ENCODE results near the gene SSR1. TPM values are rescaled to one million over a fixed set of nuclear protein-coding genes. Genes with fewer than 3 reads are reported as not detected.
"Not testable (repeated sequence)": the region's sequence is repeated elsewhere in the genome, so short reads cannot be mapped to it uniquely, and the experiment has no call there.

The SSR1 gene
- total RNA-seq, 4 donors from 2014 or later, result 12.7 to 68.9 (median 50.3) TPM

DNA sequence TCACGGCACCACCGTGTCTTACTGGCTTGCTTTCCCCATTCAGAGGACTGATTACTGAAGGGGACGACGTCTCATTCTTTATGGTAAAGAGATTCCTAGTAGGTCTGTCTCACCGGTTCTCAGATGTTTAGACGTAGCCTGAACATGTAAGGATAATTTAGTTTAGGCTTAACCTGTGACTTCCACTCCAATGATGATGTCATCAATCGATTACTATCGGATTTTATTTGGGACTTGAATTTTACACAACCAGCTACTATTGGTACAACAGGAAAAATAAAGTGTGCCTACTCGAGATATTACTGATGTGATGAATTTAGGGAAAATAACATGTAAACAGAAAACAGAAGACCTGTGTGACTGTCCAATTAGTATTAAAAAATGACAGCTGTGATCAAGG lies 4.5 kb upstream of the SSR1 start:
- no peak for DNase-seq
- Histone ChIP-seq H3K4me3 (no peak overlapping the region), H3K4me1 (peaks cover 0 to 5% (median 0%) of the 10 kb centered on the region in 4 donors), H3K36me3 (no peaks in the 10 kb centered on the region), H3K27ac (no peak overlapping the region), H3K27me3 (no peaks in the 10 kb centered on the region), H3K9me3 (no peaks in the 10 kb centered on the region)
- in situ Hi-C loops (cut with MboI; ENCODE audit: low pct_ligation_motif_present in 1 of 4, low pct_unique_long_range_greater_than_20kb in 1 of 4, low sequenced_read_pairs in 3 of 4), result no loop called here
- intact Hi-C loops (cut with DNase I; ENCODE audit: low total_unique reads), result no loop called here
- 91% methylated on average over 5 to 9 of the region's 9 CpGs for WGBS, 2 donors (ENCODE audit: low coverage in 1 of 2)
- TF ChIP-seq EP300 (IDR thresholded peaks at IDR 0.05; ENCODE audit: low read depth) (no peak), POLR2AphosphoS5 (IDR thresholded peaks at IDR 0.05) (no peak), CTCF (IDR thresholded peaks at IDR 0.05) (no peak), POLR2A (IDR thresholded peaks at IDR 0.05) (no peak)

- 96% methylated on average over 39 of the region's 41 CpGs; no CpG with 5 or more reads in 1 of the 2 donors for WGBS, 2 donors (ENCODE audit: low coverage in 1 of 2)
These were observed 3.9 kb upstream of the SSR1 start for GRCh38 chr6:7316658-7317533.

GRCh38 chr6:7315948-7316365 lies 3.0 kb upstream of the SSR1 start:
- in situ Hi-C loops (cut with MboI; ENCODE audit: low pct_ligation_motif_present in 1 of 4, low pct_unique_long_range_greater_than_20kb in 1 of 4, low sequenced_read_pairs in 3 of 4), result no loop called here
- WGBS, 2 donors (ENCODE audit: low coverage in 1 of 2), result 86 to 92% methylated on average over 4 to 6 of the region's 6 CpGs
- Histone ChIP-seq H3K27ac (no peak overlapping the region), H3K9me3 (no peaks in the 10 kb centered on the region), H3K4me1 (peaks cover 8 to 18% (median 11%) of the 10 kb centered on the region in 4 donors), H3K36me3 (no peaks in the 10 kb centered on the region), H3K4me3 (no peak overlapping the region), H3K27me3 (no peaks in the 10 kb centered on the region)
- TF ChIP-seq POLR2AphosphoS5 (IDR thresholded peaks at IDR 0.05), result no peak
- TF ChIP-seq EP300 (IDR thresholded peaks at IDR 0.05; ENCODE audit: low read depth), result no peak
- TF ChIP-seq POLR2A (IDR thresholded peaks at IDR 0.05), result no peak
- no peak for TF ChIP-seq CTCF (IDR thresholded peaks at IDR 0.05)
- DNase-seq, result no peak
- intact Hi-C loops (cut with DNase I; ENCODE audit: low total_unique reads), result no loop called here

More at GRCh38 chr6:7316658-7317533, 3.9 kb upstream of the SSR1 start:
- Histone ChIP-seq H3K4me1 (peaks cover 0 to 9% (median 4%) of the 10 kb centered on the region in 4 donors), H3K27me3 (no peaks in the 10 kb centered on the region), H3K9me3 (no peaks in the 10 kb centered on the region), H3K27ac (no peak overlapping the region), H3K36me3 (no peaks in the 10 kb centered on the region), H3K4me3 (no peak overlapping the region)
- intact Hi-C loops (cut with DNase I; ENCODE audit: low total_unique reads), result no loop called here
- in situ Hi-C loops (cut with MboI; ENCODE audit: low pct_ligation_motif_present in 1 of 4, low pct_unique_long_range_greater_than_20kb in 1 of 4, low sequenced_read_pairs in 3 of 4), result no loop called here
- no peak for TF ChIP-seq CTCF (IDR thresholded peaks at IDR 0.05)
- TF ChIP-seq POLR2A (IDR thresholded peaks at IDR 0.05), result no peak
- no peak for TF ChIP-seq POLR2AphosphoS5 (IDR thresholded peaks at IDR 0.05)
- no peak for TF ChIP-seq EP300 (IDR thresholded peaks at IDR 0.05; ENCODE audit: low read depth)
- DNase-seq, result no peak

DNA sequence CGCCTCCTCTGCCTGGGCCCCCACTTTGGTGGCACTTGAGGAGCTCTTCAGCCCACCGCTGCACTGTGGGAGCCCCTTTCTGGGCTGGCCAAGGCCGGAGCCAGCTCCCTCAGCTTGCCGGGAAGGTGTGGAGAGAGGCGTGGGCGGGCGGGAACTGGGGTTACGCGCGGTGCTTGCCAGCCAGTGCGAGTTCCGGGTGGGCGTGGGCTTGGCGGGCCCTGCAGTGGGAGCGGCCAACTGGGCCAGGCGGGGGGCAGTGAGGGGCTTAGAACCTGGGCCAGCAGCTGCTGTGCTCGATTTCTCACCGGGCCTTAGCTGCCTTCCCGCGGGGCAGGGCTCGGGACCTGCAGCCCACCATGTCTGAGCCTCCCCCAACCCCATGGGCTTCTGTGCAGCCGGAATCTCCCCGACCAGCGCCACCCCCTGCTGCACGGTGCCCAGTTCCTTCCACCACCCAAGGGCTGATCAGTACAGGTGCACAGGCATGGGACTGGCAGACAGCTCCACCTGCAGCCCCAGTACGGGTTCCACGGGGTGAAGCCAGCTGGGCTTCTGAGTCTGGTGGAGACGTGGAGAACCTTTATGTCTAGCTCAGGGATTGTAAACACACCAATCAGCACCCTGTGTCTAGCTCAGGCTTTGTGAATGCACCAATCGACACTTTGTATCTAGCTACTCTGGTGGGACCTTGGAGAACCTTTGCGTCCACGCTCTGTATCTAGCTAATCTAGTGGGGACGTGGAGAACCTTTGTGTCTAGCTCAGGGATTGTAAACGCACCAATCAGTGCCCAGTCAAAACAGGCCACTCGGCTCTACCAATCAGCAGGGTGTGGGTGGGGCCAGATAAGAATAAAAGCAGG lies 2.3 kb upstream of the SSR1 start:
- DNase-seq; intact Hi-C loops (cut with DNase I; ENCODE audit: low total_unique reads); in situ Hi-C loops (cut with MboI; ENCODE audit: low pct_ligation_motif_present in 1 of 4, low pct_unique_long_range_greater_than_20kb in 1 of 4, low sequenced_read_pairs in 3 of 4); H3K27me3 ChIP-seq; H3K36me3 ChIP-seq; H3K27ac ChIP-seq; H3K9me3 ChIP-seq; H3K4me3 ChIP-seq: not testable (repeated sequence)
- 89 to 95% methylated on average over 3 to 30 of the region's 34 CpGs for WGBS, 2 donors (ENCODE audit: low coverage in 1 of 2)
- peaks cover 9 to 24% (median 14%) of the 10 kb centered on the region in 4 donors for H3K4me1 ChIP-seq

Measured in transverse colon (tissue), 4 donors.